HG03342 (cell line): ENCODE measurements around the gene ADAM19.
A peak's percentile ranks its signal among the peaks of the same experiment; 100 is the strongest.

Experiments
- ATAC-seq: cut with Tn5 transposase; IDR thresholded peaks from one replicate; pipeline ENCODE4 v1.9.1; 2021; ENCODE audit warnings: mild to moderate bottlenecking, moderate library complexity; ENCODE audit not compliant: unreplicated experiment

ADAM19 gene

GRCh38 chr5:157575381-157576020, at the start of gene ADAM19:
ADAM19 (minus strand) TSS chr5:157575775; CDS start chr5:157575696, 79 bp downstream.
- ATAC-seq = peak; percentile 36

GRCh38 chr5:157624144-157624543, 48.6 kb upstream of the ADAM19 start:
- no peak for ATAC-seq

GRCh38 chr5:157620776-157621175, 45.2 kb upstream of the ADAM19 start:
- no peak for ATAC-seq

- no peak for ATAC-seq
These were observed 42.7 kb upstream of the ADAM19 start for GRCh38 chr5:157618191-157618765.

GRCh38 chr5:157616785-157617184, 41.2 kb upstream of the ADAM19 start:
- no peak for ATAC-seq

GRCh38 chr5:157613385-157614245, 38.0 kb upstream of the ADAM19 start:
- ATAC-seq = no peak

GRCh38 chr5:157612581-157612980, 37.0 kb upstream of the ADAM19 start:
- no peak for ATAC-seq

- peak; percentile 63 for ATAC-seq
These were observed 36.2 kb upstream of the ADAM19 start for GRCh38 chr5:157611571-157612476.

GRCh38 chr5:157610990-157611389, 35.4 kb upstream of the ADAM19 start:
- ATAC-seq = peak; percentile 6

GRCh38 chr5:157608972-157609565, 33.5 kb upstream of the ADAM19 start:
- no peak for ATAC-seq

GRCh38 chr5:157607371-157608161, 32.0 kb upstream of the ADAM19 start:
- ATAC-seq = peak; percentile 50

GRCh38 chr5:157606046-157606445, 30.5 kb upstream of the ADAM19 start:
- no peak for ATAC-seq

GRCh38 chr5:157603333-157604190, 28.0 kb upstream of the ADAM19 start:
- ATAC-seq = no peak

GRCh38 chr5:157602505-157602904, 26.9 kb upstream of the ADAM19 start:
- peak; percentile 74 for ATAC-seq

- no peak for ATAC-seq
These were observed 24.7 kb upstream of the ADAM19 start for GRCh38 chr5:157600252-157600651.

GRCh38 chr5:157599565-157599964, 24.0 kb upstream of the ADAM19 start:
- no peak for ATAC-seq

- ATAC-seq = no peak
These were observed 22.9 kb upstream of the ADAM19 start for GRCh38 chr5:157598350-157598936.

GRCh38 chr5:157597277-157597676, 21.7 kb upstream of the ADAM19 start:
- no peak for ATAC-seq
